Parathyroid adenoma (tissue), 2 donors: ENCODE measurements around the gene TEX38.

Experiments used
- H2AFZ ChIP-seq: fragments of 300-600 bp; sonication (generic); one replicate; pipeline ENCODE4 v1.7.0; 2017; ENCODE audit warnings: antibody characterized with exemption, mild to moderate bottlenecking
- H3K27ac ChIP-seq: fragments of 300-600 bp; sonication (generic); one replicate; pipeline ENCODE4 v1.7.0; 2017
- H3K27me3 ChIP-seq: fragments of 300-600 bp; sonication (generic); one replicate; pipeline ENCODE4 v1.7.0; 2017; ENCODE audit warnings: low read length; ENCODE audit not compliant: control insufficient read depth, insufficient read depth
- H3K36me3 ChIP-seq: fragments of 300-600 bp; sonication (generic); one replicate; pipeline ENCODE4 v1.7.0; 2017; ENCODE audit warnings: low read length; ENCODE audit not compliant: control insufficient read depth, insufficient read depth
- H3K4me1 ChIP-seq: fragments of 300-600 bp; sonication (generic); one replicate; pipeline ENCODE4 v1.7.0; 2017; ENCODE audit warnings: control low read depth
- H3K4me2 ChIP-seq: fragments of 300-600 bp; sonication (generic); one replicate; pipeline ENCODE4 v1.7.0; 2017; ENCODE audit warnings: low read length
- H3K4me3 ChIP-seq: fragments of 300-600 bp; sonication (generic); one replicate; pipeline ENCODE4 v1.7.0; 2017; ENCODE audit warnings: low read depth, low read length
- H3K79me2 ChIP-seq: fragments of 300-600 bp; sonication (generic); one replicate; pipeline ENCODE4 v1.7.0; 2017; ENCODE audit warnings: control low read depth
- H3K9ac ChIP-seq: fragments of 300-600 bp; sonication (generic); one replicate; pipeline ENCODE4 v1.7.0; 2017; ENCODE audit warnings: mild to moderate bottlenecking
- H3K9me3 ChIP-seq: fragments of 300-600 bp; sonication (generic); one replicate; pipeline ENCODE4 v1.7.0; 2017; ENCODE audit warnings: low read length; ENCODE audit not compliant: control insufficient read depth
- TF ChIP-seq, protein P1 (sequence below): fragments of 300-600 bp; sonication (generic); IDR thresholded peaks from one replicate; pipeline ENCODE4 v1.7.0; 2017; ENCODE audit warnings: antibody characterized with exemption, mild to moderate bottlenecking
- donor health status: primary hyperparathyroidism.

TEX38 gene

GRCh38 chr1:46677339-46677738, 5.7 kb downstream of the TEX38 start:
- Histone ChIP-seq H3K79me2 (no peaks in the 10 kb centered on the region), H2AFZ (no peak overlapping the region), H3K36me3 (no peaks in the 10 kb centered on the region), H3K4me2 (no peak overlapping the region), H3K27me3 (no peaks in the 10 kb centered on the region), H3K4me1 (no peaks in the 10 kb centered on the region), H3K9me3 (no peaks in the 10 kb centered on the region), H3K9ac (no peak overlapping the region), H3K4me3 (no peak overlapping the region), H3K27ac (no peak overlapping the region)
- TF ChIP-seq, protein P1, sequence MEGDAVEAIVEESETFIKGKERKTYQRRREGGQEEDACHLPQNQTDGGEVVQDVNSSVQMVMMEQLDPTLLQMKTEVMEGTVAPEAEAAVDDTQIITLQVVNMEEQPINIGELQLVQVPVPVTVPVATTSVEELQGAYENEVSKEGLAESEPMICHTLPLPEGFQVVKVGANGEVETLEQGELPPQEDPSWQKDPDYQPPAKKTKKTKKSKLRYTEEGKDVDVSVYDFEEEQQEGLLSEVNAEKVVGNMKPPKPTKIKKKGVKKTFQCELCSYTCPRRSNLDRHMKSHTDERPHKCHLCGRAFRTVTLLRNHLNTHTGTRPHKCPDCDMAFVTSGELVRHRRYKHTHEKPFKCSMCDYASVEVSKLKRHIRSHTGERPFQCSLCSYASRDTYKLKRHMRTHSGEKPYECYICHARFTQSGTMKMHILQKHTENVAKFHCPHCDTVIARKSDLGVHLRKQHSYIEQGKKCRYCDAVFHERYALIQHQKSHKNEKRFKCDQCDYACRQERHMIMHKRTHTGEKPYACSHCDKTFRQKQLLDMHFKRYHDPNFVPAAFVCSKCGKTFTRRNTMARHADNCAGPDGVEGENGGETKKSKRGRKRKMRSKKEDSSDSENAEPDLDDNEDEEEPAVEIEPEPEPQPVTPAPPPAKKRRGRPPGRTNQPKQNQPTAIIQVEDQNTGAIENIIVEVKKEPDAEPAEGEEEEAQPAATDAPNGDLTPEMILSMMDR = no peak

GRCh38 chr1:46679789-46680573, 8.3 kb downstream of the TEX38 start:
- no peaks in the 10 kb centered on the region for H3K27me3 ChIP-seq
- H3K4me2 ChIP-seq = no peak overlapping the region
- H3K9me3 ChIP-seq = no peaks in the 10 kb centered on the region
- no peak overlapping the region for H3K9ac ChIP-seq
- H3K36me3 ChIP-seq = no peaks in the 10 kb centered on the region
- no peak overlapping the region for H3K27ac ChIP-seq
- H3K4me1 ChIP-seq = peaks cover 5% of the 10 kb centered on the region
- H2AFZ ChIP-seq = no peak overlapping the region
- no peaks in the 10 kb centered on the region for H3K79me2 ChIP-seq
- no peak overlapping the region for H3K4me3 ChIP-seq
- TF ChIP-seq, protein P1 = no peak

DNA sequence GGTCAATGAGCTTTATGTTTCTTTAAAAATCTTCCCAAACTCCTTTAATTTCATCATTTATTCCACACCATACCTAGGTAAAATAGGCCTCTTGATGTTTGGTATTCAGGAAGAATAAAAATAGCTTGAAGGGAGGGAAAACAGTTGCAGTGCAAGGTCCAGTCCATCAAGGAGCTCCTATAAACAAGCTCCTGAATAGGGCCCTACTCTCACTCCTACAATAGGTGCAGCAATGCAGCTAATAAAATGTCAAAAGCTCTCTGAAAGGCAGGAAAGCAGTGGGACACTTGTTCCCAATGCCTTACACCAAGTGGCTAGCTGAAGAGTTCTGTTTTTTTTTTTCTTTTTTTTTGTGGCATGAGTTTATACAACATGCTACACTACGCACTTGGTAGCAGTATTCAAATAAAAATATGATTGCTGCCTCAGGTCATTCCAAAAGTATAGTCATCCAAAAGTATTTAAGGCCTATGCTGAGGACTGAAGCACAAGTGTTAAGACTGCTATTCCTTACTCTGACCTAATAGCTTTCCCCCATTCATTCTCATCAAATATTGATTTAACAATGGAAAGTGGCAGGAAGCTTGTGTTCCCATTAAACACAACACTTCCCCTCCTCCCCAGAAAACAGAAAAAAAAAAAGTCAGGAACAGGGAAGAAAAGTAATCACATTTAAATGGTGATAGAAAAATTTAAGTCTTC, 9.8 kb downstream of the TEX38 start:
- H3K4me1 ChIP-seq = peaks cover 6% of the 10 kb centered on the region
- H3K4me2 ChIP-seq = no peak overlapping the region
- H3K27me3 ChIP-seq = no peaks in the 10 kb centered on the region
- no peaks in the 10 kb centered on the region for H3K79me2 ChIP-seq
- H3K27ac ChIP-seq = no peak overlapping the region
- no peak overlapping the region for H3K4me3 ChIP-seq
- no peaks in the 10 kb centered on the region for H3K36me3 ChIP-seq
- H2AFZ ChIP-seq = no peak overlapping the region
- no peaks in the 10 kb centered on the region for H3K9me3 ChIP-seq
- TF ChIP-seq, protein P1 = no peak
- H3K9ac ChIP-seq = no peak overlapping the region

GRCh38 chr1:46682064-46682463, 10.4 kb downstream of the TEX38 start:
- Histone ChIP-seq H3K36me3 (no peaks in the 10 kb centered on the region), H3K27ac (no peak overlapping the region), H3K27me3 (no peaks in the 10 kb centered on the region), H3K4me2 (no peak overlapping the region), H3K9ac (no peak overlapping the region), H3K79me2 (no peaks in the 10 kb centered on the region), H3K4me1 (peaks cover 10% of the 10 kb centered on the region), H2AFZ (no peak overlapping the region), H3K9me3 (no peaks in the 10 kb centered on the region), H3K4me3 (no peak overlapping the region)
- TF ChIP-seq, protein P1 = no peak
